Hematopoietic multipotent progenitor cell (in vitro differentiated cells): ENCODE results near the gene CLDN15. TPM values are rescaled to one million over a fixed set of nuclear protein-coding genes. Genes with fewer than 3 reads are reported as not detected.
"Not testable (repeated sequence)": the region's sequence is repeated elsewhere in the genome, so short reads cannot be mapped to it uniquely, and the experiment has no call there.

ENCODE experiments used
- DNase-seq, 3 donors: peaks; one replicate each; pipeline ENCODE4 v3.0.0-alpha.2; 2011 to 2015; ENCODE audit warnings: low read depth in 2 of 3, low spot score in 2 of 3
- total RNA-seq: library from RNA; depleted of rRNA; stranded (reverse); fragments of >200 nt; gene quantifications from one replicate; pipeline ENCODE4 v1.2.3, GENCODE V29; 2012

CLDN15 gene, protein sequence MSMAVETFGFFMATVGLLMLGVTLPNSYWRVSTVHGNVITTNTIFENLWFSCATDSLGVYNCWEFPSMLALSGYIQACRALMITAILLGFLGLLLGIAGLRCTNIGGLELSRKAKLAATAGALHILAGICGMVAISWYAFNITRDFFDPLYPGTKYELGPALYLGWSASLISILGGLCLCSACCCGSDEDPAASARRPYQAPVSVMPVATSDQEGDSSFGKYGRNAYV
- 55.2 TPM for total RNA-seq

DNA sequence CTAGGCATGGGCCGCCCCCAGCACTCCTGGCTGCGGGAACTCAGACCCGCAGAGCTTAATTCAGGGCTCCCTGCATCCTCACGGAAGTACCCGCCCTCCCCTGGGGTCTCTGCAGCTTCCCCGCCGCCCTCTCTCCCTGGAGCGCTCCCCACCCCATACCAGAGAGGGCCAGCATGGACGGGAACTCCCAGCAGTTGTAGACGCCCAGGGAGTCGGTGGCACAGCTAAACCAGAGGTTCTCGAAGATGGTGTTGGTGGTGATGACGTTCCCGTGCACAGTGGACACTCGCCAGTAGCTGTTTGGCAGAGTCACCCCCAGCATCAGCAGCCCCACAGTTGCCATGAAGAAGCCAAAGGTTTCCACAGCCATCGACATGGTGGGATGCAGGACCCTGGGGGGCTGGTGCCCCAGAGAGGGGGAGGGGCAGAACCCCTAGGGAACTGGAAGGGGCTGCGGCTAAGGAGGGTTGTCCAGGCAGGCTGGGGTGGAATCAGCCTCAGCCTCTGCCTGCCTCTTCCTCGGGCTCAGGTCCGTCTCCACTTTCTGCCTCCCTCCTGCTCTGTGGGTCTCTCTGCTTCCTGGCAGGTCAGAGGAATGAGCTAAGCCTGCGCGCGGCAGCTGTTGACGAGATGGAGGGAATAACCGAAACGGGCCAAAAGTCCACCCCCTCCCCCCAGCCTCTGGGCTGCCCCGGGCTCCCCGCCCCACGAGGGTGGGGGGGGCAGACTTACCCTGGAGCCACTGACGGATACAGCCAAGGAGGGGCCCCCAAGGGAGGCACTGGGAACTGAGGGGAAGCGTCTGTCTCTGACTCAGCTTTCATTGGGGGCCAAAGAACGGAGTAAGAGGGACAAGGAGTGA lies at the start of gene CLDN15:
TSS of gene CLDN15 (minus strand) at position 597 of the 862 bp plus-strand sequence. CDS start at position 376, 221 bp downstream.
- DNase-seq = peak in 2 of 3 donors; percentile 83 to 88

DNA sequence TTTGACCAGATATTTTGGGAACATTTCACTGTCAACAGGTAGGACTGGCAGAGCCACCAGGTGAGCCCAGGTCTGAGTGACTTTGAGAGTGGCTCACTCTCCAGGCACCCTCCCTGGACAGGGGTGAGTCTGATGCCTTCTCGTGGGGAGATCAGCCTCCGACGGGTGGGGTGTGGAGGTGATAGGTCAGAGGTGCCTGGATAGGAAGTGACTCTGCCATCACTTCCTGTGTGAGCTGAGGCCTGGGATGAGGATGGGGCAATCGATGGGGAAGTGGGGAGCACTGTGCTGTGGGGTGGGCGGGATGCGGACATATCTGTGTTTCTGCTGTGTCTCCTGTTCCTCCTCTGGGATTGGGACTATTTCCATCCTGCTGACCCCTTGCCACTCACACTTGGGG lies 49.4 kb upstream of the CLDN15 start:
- DNase-seq = no peak

DNA sequence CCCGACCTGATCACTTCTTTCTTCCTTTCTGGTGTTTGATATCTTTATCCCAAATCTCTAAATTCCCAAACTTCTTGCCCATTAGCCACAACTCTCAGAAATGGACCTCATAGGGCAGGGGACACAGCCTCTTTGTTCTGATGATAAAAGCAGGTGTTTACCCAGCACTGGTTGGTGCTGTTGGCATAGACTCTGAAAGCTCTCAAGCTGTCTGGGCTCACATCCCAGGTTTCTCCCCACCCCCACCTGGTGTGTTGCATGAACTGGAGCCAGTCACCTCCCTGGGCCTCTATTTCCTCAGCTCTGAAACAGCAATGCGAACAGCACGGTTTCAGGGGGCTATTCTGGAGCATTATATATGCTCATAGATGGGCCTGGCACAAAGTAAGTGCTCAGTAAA lies 48.3 kb upstream of the CLDN15 start:
- not testable (repeated sequence) for DNase-seq

DNA sequence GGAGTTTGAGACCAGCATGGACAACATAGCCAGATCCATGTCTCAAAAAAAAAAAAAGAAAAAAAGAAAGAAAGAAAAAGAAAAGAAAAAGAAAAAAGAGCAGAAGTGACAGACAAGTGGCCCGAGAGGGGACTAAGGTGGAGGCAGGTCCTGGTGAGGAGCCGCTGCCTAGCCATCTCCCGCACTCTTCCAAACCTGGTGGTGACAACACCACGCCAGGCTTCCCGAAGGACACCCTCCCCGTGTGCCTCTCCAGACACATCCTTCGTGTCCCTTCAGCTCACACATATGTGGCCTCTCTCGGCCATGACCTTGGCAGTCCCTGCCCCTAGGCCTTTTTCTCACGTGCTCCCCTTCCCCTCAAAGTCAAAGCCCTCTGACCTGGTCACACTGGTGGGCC lies 47.6 kb upstream of the CLDN15 start:
- DNase-seq = no peak

- not testable (repeated sequence) for DNase-seq
Observed at GRCh38 chr7:101280912-101281311, 43.3 kb upstream of the CLDN15 start.

DNA sequence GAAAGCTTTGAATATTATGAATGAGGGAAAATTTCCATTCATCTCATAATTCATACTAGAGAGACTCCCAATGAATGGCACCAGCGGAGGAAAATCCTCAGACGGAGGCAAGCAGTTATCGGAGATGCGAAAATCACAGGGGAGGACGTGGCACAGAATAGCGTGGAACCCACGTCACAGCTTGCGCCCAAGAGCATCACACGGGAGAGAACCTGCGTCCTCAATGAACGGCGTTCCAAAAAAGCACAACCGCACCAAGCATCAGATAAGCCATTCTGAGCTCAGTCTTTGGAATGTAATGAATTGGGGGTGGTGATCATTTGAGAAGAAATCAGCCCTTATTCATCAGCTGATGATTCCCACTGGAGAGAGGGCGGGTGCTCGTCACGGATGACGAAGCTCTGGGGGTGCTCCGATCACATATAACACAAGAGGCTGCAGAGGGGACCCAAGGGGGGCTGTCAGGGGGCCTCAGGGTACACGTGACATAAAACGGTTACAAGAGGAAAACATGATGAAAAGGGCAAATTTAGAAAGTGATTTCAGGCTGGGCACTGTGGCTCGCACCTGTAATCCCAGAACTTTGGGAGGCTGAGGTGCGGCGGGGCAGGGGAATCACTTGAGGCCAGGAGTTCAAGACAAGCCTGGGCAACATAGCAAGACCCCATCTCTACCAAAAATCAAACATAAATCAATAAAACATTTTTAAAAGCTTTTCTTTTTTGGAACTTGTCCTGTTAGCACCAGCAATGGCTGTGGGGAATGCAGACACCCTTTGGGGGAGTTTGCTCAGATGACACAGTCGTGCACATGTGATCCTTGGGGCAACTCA lies 41.1 kb upstream of the CLDN15 start:
- no peak for DNase-seq

DNA sequence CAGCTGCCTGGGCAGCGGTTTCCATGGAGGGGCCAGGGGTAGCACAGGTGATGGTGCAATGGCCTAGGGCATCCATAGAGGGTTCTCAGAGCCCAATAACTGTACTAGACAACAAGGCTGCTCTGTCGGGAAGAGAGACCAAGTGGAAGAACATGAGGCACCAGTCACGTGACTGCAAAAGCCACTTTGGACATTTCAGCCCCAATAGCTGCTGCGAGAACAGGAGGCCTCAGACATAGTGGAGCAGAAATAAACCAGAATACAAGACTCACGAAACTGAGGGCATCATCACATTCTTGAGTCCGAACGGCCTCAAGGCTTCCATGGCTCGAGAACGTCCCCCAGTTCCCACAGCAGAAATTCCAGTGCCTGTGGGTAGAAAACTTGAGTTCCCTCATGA lies 39.6 kb upstream of the CLDN15 start:
- DNase-seq = no peak

DNA sequence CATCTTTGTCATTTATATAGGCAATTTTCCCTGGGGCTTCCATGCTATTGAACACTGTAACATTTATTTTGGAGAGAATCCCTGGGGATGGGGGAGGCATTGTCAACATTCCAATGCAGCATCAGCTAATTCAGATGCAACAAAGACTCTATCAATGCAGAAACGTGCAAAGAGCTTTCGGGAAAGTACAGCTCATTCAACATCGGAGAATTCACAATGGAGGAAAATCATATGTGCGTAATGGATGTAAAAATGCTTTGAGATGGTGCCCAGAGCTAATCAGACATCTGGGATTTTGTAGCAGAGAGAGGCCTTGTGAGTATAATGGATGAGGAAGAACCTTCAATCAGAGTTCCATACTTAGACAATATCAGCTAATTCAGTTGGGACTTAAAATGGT lies 35.6 kb upstream of the CLDN15 start:
- no peak for DNase-seq

- no peak for DNase-seq
Observed at GRCh38 chr7:101271021-101271420, 33.4 kb upstream of the CLDN15 start.

DNA sequence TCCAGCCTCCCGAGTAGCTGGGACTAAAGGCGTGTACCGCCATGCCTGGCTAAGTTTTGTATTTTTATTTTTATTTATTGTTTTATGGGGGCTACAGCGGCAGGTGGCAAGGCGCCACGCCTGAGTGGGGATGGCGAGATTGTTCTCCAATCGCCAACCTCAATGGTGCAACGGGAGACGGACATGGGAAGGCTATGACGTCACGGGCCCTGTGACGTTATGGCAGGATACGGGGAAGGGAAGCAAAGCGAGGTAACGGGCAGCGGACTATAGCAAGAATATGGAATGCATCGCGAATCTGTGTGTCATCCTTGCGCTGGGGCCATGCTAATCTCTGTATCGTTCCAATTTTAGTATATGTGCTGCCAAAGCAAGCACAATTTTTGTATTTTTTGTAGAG lies 32.1 kb upstream of the CLDN15 start:
- DNase-seq = no peak

DNA sequence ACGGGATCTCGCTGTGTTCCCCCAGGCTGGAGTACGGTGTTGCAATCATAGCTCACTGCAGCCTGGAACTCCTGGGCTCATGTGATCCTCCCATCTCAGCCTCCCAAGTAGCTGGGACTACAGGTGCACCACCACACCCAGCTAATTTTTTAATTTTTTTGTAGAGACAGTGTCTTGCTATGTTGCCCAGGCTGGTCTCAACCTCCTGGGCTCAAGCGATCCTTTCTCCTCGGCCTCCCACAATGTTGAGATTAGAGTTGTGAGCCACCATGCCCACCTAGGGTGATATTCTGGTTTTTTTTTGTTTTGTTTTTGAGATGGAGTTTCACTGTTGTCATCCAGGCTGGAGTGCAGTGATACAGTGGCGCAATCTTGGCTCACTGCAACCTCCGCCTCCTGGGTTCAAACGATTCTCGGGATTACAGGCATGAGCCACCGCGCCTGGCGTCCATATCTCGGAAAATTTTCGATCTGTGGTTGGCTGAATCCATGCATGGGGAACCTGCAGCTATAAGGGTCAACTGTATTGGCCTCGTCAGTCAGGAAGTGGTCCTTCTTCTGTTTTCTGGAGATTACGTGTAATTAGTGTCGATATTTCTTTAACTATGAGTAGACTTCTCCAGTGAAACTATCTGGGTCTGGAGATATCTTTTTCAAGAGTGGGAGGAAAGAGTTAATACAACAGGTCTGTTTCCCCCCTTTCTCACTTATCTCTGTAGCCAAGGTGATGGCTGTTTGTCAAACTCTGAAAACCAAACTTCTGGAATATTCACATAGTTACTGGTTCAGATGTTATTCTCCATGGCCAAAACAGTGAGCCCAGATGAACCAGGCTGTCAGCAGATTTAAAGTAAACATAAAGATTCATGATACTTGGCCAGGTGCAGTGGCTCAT lies 28.3 kb upstream of the CLDN15 start:
- DNase-seq = peak in 2 of 3 donors; percentile 58 to 61

GRCh38 chr7:101264102-101264706 lies 26.6 kb upstream of the CLDN15 start:
- not testable (repeated sequence) for DNase-seq

GRCh38 chr7:101258243-101258731 lies 20.7 kb upstream of the CLDN15 start:
- DNase-seq = no peak

DNA sequence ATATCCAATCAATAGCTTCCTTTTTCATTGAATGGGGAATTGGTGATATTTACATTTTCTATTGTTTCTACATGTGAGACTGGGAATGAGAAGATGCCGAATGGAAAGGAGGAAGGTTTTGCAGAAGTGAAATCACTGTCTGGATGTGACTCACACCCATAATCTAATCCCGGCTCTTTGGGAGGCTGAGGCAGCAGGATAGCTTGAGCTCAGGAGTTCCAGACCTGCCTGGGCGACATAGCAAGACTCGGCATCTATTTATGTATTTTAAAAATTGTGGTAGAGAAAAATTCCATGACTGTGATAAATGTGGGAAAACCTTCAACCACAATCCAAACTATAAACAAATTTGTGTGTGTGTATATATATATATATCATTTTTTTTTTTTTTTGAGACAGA lies 18.2 kb upstream of the CLDN15 start:
- no peak for DNase-seq

DNA sequence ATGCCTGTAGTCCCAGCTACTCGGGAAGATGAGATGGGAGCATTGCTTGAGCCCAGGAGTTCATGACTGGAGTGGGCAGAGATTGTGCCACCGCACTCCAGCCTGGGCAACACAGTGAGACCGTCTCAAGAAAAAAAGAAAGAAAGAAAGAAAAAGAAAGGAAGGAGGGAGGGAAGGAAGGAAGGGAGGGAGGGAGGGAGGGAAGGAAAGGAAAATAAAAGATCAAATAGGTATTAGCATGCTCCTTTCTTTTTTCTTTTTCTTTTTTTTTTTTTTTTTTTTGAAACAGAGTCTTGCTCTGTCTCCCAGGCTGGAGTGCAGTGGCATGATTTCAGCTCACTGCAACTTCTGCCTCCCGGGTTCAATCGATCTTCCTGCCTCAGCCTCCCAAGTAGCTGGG lies 15.6 kb upstream of the CLDN15 start:
- not testable (repeated sequence) for DNase-seq

- peak; percentile 89 to 99 (median 99) for DNase-seq
Observed at GRCh38 chr7:101251871-101252659, 14.5 kb upstream of the CLDN15 start.

- no peak for DNase-seq
Observed at GRCh38 chr7:101250324-101250723, 12.7 kb upstream of the CLDN15 start.

DNA sequence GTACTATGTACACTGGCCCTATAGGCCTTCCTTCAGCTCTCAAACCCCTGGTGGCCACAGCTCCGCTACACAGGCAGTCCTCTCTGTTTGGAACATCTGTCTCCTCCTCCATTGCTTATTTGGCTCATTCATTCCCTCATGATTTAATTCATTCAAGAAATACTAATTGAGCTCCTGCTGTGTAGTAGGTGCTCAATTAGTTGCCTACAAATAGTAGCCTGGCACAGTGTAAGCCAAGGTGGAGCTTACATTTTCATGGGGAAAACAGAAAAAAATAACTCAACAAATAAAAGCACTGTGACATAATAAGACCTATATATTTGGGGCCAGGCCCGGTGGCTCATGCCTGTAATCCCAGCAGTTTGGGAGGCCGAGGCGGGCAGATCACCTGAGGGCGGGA lies 10.7 kb upstream of the CLDN15 start:
- DNase-seq = no peak

DNA sequence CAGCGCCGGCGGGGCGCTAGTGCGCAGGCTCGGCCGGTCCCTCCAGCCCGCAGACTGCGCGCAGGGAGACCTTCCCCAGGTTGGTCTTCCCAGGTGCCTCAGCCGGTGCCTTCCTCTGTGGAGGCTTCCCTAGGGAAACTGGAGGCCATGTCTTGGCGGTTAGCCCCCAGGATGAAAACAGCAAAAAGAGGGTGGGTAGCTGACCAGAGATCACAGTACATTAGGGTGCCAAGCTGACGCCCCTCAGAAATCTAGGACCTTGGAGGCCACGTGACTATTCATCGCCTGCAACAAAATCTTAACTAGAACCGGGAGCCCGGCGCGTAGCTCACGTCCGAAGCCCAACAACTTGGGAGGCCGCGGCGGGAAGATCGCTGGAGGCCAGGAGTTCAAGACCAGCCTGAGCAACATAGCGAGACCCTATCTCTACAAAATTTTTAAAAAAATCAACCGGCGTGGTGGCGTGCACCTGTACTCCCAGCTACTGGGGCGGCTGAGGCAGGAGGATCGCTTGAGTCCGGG lies 7.6 kb upstream of the CLDN15 start:
- DNase-seq = no peak
